ENCODE results near the gene SMURF1.

DNA sequence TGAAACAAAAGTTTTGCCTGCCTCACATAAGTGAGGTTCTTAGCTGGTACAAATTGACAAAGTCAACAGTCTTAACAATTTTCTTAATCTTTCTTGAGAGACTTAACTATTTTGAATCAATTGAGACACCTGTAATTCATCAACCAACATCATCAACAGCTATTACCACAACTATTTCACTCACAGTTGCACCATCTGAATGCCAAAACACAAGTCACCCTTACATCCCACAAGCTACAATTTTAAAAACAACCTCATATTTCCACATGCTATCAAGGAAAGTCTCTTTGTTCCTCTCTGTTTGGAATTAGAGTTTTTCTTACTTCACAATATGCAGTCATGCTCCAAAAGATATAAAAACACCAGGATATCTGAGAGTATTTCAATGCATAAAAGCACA lies 4.9 kb downstream of the SMURF1 start:
- TF ChIP-seq, protein P1, sequence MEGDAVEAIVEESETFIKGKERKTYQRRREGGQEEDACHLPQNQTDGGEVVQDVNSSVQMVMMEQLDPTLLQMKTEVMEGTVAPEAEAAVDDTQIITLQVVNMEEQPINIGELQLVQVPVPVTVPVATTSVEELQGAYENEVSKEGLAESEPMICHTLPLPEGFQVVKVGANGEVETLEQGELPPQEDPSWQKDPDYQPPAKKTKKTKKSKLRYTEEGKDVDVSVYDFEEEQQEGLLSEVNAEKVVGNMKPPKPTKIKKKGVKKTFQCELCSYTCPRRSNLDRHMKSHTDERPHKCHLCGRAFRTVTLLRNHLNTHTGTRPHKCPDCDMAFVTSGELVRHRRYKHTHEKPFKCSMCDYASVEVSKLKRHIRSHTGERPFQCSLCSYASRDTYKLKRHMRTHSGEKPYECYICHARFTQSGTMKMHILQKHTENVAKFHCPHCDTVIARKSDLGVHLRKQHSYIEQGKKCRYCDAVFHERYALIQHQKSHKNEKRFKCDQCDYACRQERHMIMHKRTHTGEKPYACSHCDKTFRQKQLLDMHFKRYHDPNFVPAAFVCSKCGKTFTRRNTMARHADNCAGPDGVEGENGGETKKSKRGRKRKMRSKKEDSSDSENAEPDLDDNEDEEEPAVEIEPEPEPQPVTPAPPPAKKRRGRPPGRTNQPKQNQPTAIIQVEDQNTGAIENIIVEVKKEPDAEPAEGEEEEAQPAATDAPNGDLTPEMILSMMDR (IDR thresholded peaks at IDR 0.05; ENCODE audit: insufficient read depth, low read depth, low read length): no peak
- TF ChIP-seq EZH2 (IDR thresholded peaks at IDR 0.05; ENCODE audit: insufficient read depth, low read length): no peak
